ENCODE measurements around the gene PLCD4.

Gene PLCD4

DNA sequence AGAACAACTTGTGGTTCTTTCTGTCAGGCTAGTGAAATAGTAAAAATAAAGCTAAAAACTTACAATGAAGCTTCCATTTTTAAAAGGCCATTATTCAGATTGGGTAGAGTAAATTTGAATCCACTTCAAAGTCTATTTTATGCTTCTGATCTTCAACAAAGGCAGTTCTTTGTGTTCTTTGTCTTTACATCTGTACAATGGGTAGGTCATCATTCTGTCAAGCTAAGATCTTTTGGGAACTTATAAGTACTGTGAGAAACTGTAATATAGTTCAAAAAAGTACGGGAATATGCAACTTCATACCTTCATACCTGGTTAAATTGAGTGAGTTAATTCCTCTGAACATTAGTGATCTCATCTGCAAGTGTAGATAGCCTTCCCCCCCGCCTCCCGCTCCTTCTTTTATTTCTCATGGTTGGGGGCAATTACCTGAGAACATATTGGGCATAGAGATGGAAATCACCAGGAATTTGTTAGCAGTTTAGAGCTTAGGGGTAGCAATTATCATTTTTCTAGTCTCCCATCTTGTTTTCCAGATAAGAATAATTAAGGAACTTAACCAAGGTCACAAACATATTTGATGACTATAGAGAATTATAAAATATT lies 29.3 kb upstream of the PLCD4 start:
- TF ChIP-seq JUND (IDR thresholded peaks at IDR 0.05; ENCODE audit: low read depth) = no peak
- in situ Hi-C loops (cut with HindIII; ENCODE audit: low pct_unique_long_range_greater_than_20kb, low sequenced_read_pairs) = no loop called here
- no peak for DNase-seq (ENCODE audit: low read depth in 1 of 2, low spot score in 1 of 2)

DNA sequence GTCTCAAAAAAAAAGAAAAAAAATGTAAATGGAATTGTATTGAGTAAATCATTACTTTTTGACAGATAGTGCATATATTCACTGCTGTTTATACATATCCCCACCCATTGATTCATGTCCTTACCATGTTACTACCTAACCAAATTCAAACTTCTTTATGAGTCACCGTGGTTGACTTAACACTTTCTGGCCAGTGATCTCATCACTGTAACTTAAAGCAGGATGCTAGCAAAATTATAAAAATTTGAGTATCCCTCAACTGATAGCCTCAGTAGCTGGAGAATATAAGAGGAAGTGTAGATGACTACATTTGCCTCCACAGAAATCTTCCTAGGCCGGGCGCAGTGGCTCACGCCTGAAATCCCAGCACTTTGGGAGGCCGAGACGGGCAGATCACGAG lies 25.6 kb upstream of the PLCD4 start:
- in situ Hi-C loops (cut with HindIII; ENCODE audit: low pct_unique_long_range_greater_than_20kb, low sequenced_read_pairs) = no loop called here
- DNase-seq (ENCODE audit: low read depth in 1 of 2, low spot score in 1 of 2) = no peak
- TF ChIP-seq JUND (IDR thresholded peaks at IDR 0.05; ENCODE audit: low read depth) = no peak

DNA sequence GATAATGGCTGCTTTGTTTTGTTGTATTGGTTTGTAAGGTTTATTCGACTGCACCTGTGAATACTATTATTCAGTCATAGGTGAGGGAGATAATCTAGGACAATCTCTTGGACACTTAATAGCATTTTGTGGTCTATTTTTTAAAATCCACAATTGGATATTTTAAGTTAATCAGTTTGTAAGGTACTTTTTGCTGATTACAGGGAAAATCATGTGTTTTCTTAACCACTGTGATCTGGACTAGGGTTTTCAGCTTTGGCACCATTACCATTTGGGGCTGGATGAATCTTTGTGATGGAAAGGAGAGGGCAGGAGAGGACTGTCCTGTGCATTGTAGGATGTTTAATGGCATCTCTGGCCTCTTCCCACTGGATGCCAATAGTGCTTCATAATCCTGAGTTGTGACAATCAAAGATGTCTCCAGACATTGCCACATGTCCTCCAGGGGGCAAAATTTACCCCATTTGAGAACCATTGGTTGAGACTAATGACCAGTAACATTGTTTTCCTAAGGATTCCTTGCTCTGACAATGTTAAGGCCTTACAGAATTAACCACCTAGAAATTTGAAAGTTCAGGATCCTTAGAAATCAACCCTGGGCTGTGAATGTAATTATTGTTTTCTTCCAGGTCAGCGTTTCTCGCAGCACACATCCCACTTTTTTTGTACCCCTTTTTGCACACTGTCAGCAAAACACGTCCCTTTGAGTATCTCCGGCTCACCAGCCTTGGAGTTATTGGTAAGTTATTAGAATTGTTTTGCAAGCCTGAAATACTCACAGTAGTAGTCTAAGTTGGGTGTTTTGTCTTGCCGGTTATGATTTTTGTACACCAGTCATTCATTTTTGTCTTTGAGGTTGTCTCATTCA lies 23.5 kb upstream of the PLCD4 start:
- no peak for TF ChIP-seq JUND (IDR thresholded peaks at IDR 0.05; ENCODE audit: low read depth)
- DNase-seq (ENCODE audit: low read depth in 1 of 2, low spot score in 1 of 2) = no peak
- in situ Hi-C loops (cut with HindIII; ENCODE audit: low pct_unique_long_range_greater_than_20kb, low sequenced_read_pairs) = no loop called here

DNA sequence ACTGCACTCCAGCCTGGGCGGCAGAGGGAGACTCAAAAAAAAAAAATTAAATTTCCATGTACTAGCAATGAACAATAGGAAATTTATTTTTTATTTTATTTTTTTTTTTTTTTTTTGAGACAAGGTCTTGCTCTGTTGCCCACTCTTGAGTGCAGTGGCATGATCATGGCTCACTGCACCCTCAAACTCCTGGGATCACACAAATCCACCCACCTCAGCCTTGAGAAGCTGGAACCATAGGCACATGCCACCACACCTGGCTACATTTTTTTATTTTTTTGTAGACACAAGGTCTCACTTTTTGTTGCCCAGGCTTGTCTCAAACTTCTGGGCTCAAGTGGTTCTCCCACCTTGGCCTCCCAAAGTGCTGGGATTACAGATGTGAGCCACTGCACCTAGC lies 22.2 kb upstream of the PLCD4 start:
- in situ Hi-C loops (cut with HindIII; ENCODE audit: low pct_unique_long_range_greater_than_20kb, low sequenced_read_pairs) = no loop called here
- no peak for TF ChIP-seq JUND (IDR thresholded peaks at IDR 0.05; ENCODE audit: low read depth)
- no peak for DNase-seq (ENCODE audit: low read depth in 1 of 2, low spot score in 1 of 2)

DNA sequence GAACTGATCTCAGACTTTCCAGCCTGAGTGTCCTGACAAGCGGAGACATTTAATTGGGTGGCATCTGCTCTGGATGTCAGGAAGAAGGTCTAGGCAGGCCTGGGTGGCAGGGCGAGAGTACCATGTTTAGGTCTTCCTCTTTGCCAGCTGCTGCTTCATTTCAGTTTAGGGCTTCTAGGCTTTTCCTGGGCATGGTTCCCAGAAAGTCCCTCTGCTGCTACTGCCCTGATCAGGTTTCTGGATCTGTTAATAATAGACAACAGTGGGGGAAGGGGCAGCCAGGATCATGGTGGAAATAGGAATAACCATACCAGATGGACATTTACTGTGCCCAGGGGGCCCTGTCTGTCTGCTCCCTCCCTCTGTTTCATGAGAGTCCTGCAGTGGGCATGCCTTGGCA lies 2.3 kb upstream of the PLCD4 start:
- no peak for DNase-seq (ENCODE audit: low read depth in 1 of 2, low spot score in 1 of 2)
- no peak for TF ChIP-seq JUND (IDR thresholded peaks at IDR 0.05; ENCODE audit: low read depth)
- in situ Hi-C loops (cut with HindIII; ENCODE audit: low pct_unique_long_range_greater_than_20kb, low sequenced_read_pairs) = no loop called here

DNA sequence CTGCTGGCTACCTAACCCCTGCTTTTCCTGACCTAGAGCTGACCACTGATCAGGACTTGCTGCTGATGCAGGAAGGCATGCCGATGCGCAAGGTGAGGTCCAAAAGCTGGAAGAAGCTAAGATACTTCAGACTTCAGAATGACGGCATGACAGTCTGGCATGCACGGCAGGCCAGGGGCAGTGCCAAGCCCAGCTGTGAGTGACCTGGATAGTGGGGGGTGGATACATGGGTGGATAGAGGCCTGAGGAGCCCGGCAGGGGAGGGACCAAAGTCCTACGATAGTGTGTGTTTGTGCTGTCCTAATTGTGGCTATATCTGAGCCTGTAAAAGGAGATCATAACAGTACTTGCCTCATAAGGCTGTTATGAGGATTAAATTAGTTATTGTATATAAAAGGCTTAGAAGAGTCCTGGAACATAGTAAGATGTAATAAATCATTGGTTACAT lies 8.2 kb downstream of the PLCD4 start:
- no peak for TF ChIP-seq JUND (IDR thresholded peaks at IDR 0.05; ENCODE audit: low read depth)

DNA sequence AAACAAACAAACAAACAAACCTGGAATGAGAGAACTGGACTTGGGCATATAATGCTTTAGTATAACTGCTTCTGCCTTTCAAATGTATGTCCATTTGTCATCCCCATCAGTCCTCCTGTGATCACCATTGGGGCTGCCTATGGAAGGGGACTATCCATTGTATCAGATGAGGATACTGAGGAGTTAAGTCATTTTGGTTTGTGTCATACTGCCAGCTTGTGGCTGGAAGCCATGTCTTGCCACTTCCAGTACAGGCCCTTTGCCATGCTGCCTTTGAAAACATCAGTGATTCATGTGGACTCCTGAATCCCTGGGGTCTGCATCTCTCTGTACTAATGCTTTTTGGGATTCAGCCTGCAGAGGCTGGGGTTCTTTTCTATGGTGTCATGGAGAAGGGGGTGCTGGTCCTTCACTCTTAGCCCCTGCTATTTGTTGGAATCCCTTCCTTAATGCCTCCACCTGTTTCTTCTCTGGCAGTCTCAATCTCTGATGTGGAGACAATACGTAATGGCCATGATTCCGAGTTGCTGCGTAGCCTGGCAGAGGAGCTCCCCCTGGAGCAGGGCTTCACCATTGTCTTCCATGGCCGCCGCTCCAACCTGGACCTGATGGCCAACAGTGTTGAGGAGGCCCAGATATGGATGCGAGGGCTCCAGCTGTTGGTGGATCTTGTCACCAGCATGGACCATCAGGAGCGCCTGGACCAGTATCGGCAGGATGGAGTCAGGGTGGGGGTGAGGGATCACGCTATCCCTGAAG lies 10.6 kb downstream of the PLCD4 start:
- in situ Hi-C loops (cut with HindIII; ENCODE audit: low pct_unique_long_range_greater_than_20kb, low sequenced_read_pairs) = no loop called here
- DNase-seq (ENCODE audit: low read depth in 1 of 2, low spot score in 1 of 2) = peak in 1 of 2 experiments; percentile 37
- no peak for TF ChIP-seq JUND (IDR thresholded peaks at IDR 0.05; ENCODE audit: low read depth)

More for the DNA sequence above, 8.2 kb downstream of the PLCD4 start:
- DNase-seq (ENCODE audit: low read depth in 1 of 2, low spot score in 1 of 2) = no peak
- in situ Hi-C loops (cut with HindIII; ENCODE audit: low pct_unique_long_range_greater_than_20kb, low sequenced_read_pairs) = no loop called here

- DNase-seq (ENCODE audit: low read depth in 1 of 2, low spot score in 1 of 2) = no peak
- no peak for TF ChIP-seq JUND (IDR thresholded peaks at IDR 0.05; ENCODE audit: low read depth)
- in situ Hi-C loops (cut with HindIII; ENCODE audit: low pct_unique_long_range_greater_than_20kb, low sequenced_read_pairs) = no loop called here
Measured at GRCh38 chr2:218621007-218621406, 13.3 kb downstream of the PLCD4 start.

GRCh38 chr2:218622606-218623365 lies 15.1 kb downstream of the PLCD4 start:
- peak in 1 of 2 experiments; percentile 20 for DNase-seq (ENCODE audit: low read depth in 1 of 2, low spot score in 1 of 2)
- TF ChIP-seq JUND (IDR thresholded peaks at IDR 0.05; ENCODE audit: low read depth) = no peak
- in situ Hi-C loops (cut with HindIII; ENCODE audit: low pct_unique_long_range_greater_than_20kb, low sequenced_read_pairs) = no loop called here

DNA sequence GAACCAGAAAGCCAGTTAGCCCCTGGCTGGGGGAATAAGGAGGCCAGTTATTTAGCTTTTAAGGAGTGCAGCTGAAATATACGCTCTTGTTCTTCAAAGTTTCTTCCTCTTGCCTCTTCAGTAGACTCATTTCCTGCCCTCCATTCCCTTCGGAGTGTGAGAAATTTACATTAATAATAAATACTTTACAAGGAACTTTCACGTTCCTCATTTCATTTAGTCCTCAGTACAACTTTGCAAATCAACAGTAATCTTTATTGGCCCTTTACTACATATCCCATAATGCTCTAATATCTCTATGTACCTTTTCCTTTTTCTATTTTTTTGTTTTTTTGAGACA lies 15.6 kb downstream of the PLCD4 start:
- in situ Hi-C loops (cut with HindIII; ENCODE audit: low pct_unique_long_range_greater_than_20kb, low sequenced_read_pairs) = no loop called here
- no peak for DNase-seq (ENCODE audit: low read depth in 1 of 2, low spot score in 1 of 2)
- TF ChIP-seq JUND (IDR thresholded peaks at IDR 0.05; ENCODE audit: low read depth) = no peak

- no peak for DNase-seq (ENCODE audit: low read depth in 1 of 2, low spot score in 1 of 2)
- in situ Hi-C loops (cut with HindIII; ENCODE audit: low pct_unique_long_range_greater_than_20kb, low sequenced_read_pairs) = no loop called here
Measured at GRCh38 chr2:218626369-218626768, 18.7 kb downstream of the PLCD4 start.

GRCh38 chr2:218627939-218628338 lies 20.2 kb downstream of the PLCD4 start:
- in situ Hi-C loops (cut with HindIII; ENCODE audit: low pct_unique_long_range_greater_than_20kb, low sequenced_read_pairs) = no loop called here
- no peak for DNase-seq (ENCODE audit: low read depth in 1 of 2, low spot score in 1 of 2)
- TF ChIP-seq JUND (IDR thresholded peaks at IDR 0.05; ENCODE audit: low read depth) = no peak

More at GRCh38 chr2:218626369-218626768, 18.7 kb downstream of the PLCD4 start:
- TF ChIP-seq JUND (IDR thresholded peaks at IDR 0.05; ENCODE audit: low read depth) = no peak
